Astrocyte of the cerebellum (primary cell): ENCODE measurements around the gene SH3GLB1.

Experiments used
- DNase-seq: peaks from one replicate; pipeline ENCODE4 v3.0.0-alpha.2; 2011; ENCODE audit warnings: low read depth
- H3K4me3 ChIP-seq: 2 replicates; pipeline ENCODE4 v1.5.1; 2011; ENCODE audit warnings: mild to moderate bottlenecking, low read depth, low read length, moderate library complexity
- CTCF ChIP-seq: IDR thresholded peaks from 2 replicates; pipeline ENCODE4 v1.5.1; 2012; ENCODE audit warnings: low read length, low read depth, moderate library complexity, mild to moderate bottlenecking; ENCODE audit errors: missing control alignments
- in situ Hi-C: cut with HindIII; loops from 2 replicates; pipeline ENCODE4 v1.10.0; 2017; ENCODE audit warnings: low sequenced_read_pairs

SH3GLB1 gene

GRCh38 chr1:86718786-86719185 is 14.4 kb downstream of the SH3GLB1 start:
- no peak overlapping the region for H3K4me3 ChIP-seq
- in situ Hi-C loops = no loop called here
- no peak for TF ChIP-seq CTCF
- DNase-seq = no peak

GRCh38 chr1:86731416-86731815 is 27.0 kb downstream of the SH3GLB1 start:
- no peak for TF ChIP-seq CTCF
- no peak for DNase-seq
- in situ Hi-C loops = no loop called here

GRCh38 chr1:86733340-86733739 is 29.0 kb downstream of the SH3GLB1 start:
- no peak for TF ChIP-seq CTCF
- no peak for DNase-seq

More at GRCh38 chr1:86731416-86731815, 27.0 kb downstream of the SH3GLB1 start:
- H3K4me3 ChIP-seq = no peak overlapping the region

GRCh38 chr1:86739648-86740509 is 35.5 kb downstream of the SH3GLB1 start:
- H3K4me3 ChIP-seq = no peak overlapping the region
- DNase-seq = no peak
- in situ Hi-C loops = no loop called here
- TF ChIP-seq CTCF = no peak

More at GRCh38 chr1:86733340-86733739, 29.0 kb downstream of the SH3GLB1 start:
- in situ Hi-C loops = no loop called here
- no peak overlapping the region for H3K4me3 ChIP-seq

- H3K4me3 ChIP-seq = no peak overlapping the region
- peak; percentile 43 for TF ChIP-seq CTCF
- in situ Hi-C loops = no loop called here
- DNase-seq = peak; percentile 26
Measured at GRCh38 chr1:86741947-86742572, 37.7 kb downstream of the SH3GLB1 start.

GRCh38 chr1:86747304-86747703 is 42.9 kb downstream of the SH3GLB1 start:
- H3K4me3 ChIP-seq = no peak overlapping the region
- DNase-seq = no peak
- in situ Hi-C loops = no loop called here
- no peak for TF ChIP-seq CTCF
